ENCODE results near the gene RHOV.

DNA sequence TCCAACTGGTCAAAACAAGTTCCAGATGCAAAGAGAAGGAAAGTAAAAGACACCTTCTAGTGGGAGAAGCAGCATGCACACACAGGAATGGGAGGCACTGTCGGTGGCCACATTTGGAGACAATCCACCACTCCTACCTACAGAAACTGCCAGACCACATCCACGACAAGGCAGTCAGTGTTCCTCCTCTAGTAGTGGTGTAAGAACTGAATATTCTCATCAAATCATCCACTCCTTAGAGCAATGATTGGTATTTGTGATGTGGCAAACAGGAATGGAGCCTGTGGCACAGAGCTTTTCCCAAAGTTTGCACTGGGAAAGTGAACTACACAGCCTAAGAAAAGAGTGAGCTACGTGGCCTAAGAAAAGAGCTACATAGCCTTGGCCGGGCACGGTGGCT lies 35.3 kb downstream of the RHOV start:
- TF ChIP-seq POLR2AphosphoS5 (IDR thresholded peaks at IDR 0.05; ENCODE audit: low read depth, low read length) (no peak), EZH2 (IDR thresholded peaks at IDR 0.05) (no peak), POLR2A (IDR thresholded peaks at IDR 0.05; ENCODE audit: borderline replicate concordance, extremely low read depth, insufficient read depth, insufficient read length) (no peak), YY1 (IDR thresholded peaks at IDR 0.05; ENCODE audit: extremely low read depth, insufficient replicate concordance, low read depth, low read length) (no peak), JUND (IDR thresholded peaks at IDR 0.05) (no peak), SIN3A (IDR thresholded peaks at IDR 0.05; ENCODE audit: low read depth) (no peak), ELF1 (IDR thresholded peaks at IDR 0.05; ENCODE audit: borderline replicate concordance, low read depth) (no peak)
- TF ChIP-seq, protein P1, sequence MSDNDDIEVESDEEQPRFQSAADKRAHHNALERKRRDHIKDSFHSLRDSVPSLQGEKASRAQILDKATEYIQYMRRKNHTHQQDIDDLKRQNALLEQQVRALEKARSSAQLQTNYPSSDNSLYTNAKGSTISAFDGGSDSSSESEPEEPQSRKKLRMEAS (IDR thresholded peaks at IDR 0.05), result no peak
- TF ChIP-seq, protein P2, sequence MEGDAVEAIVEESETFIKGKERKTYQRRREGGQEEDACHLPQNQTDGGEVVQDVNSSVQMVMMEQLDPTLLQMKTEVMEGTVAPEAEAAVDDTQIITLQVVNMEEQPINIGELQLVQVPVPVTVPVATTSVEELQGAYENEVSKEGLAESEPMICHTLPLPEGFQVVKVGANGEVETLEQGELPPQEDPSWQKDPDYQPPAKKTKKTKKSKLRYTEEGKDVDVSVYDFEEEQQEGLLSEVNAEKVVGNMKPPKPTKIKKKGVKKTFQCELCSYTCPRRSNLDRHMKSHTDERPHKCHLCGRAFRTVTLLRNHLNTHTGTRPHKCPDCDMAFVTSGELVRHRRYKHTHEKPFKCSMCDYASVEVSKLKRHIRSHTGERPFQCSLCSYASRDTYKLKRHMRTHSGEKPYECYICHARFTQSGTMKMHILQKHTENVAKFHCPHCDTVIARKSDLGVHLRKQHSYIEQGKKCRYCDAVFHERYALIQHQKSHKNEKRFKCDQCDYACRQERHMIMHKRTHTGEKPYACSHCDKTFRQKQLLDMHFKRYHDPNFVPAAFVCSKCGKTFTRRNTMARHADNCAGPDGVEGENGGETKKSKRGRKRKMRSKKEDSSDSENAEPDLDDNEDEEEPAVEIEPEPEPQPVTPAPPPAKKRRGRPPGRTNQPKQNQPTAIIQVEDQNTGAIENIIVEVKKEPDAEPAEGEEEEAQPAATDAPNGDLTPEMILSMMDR (IDR thresholded peaks at IDR 0.05 in 2 of 3, conservative IDR thresholded peaks at IDR 0.05 in 1 of 3; ENCODE audit: borderline replicate concordance in 1 of 3, insufficient read depth in 1 of 3, low read depth in 2 of 3, low read length in 2 of 3), result no peak
